KBM-7 (cell line): Measurements from ENCODE around the gene PVALEF.

Experiments
- DNase-seq: peaks from one replicate; pipeline ENCODE4 v3.0.0-alpha.2; 2015
- in situ Hi-C: fragments of 300-500 bp; cut with MboI; formaldehyde crosslinking; loops from 2 replicates; pipeline ENCODE4 v1.14.3; 2020; ENCODE audit warnings: low sequenced_read_pairs, low pct_unique_long_range_greater_than_20kb, mixed read lengths

Gene PVALEF

DNA sequence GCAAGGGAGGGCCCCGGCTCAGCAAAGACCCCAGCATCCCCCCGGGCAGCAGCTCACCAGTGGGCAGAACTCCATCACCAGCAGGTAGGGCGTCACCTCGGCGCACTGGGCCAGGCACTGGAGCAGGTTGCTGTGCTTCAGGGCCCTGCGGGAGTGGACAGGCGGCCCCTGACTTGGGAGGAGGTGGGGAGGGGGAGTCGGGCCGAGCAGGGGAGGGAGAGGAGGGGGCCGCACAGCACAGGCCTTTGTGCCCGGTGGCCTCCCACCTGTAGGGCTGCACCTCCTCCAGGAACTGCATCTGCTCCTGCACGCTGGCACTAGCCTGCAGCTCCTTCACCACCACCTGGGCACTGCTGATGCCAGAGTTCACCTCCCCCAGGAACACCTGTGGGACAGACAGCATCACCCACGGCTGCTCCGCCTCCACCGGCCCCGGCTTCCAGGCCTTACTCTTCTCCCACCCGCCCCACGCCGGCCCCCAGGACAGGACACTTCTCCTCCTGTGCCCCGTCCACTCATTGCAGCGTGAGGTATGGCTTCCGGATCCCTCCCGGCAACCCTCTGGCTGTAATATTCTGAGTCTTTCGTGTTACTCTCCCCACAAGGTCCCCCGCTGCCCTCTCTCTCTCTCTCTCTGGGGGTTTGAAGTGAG lies 37.7 kb upstream of the PVALEF start:
- DNase-seq = no peak
- in situ Hi-C loops = no loop called here

DNA sequence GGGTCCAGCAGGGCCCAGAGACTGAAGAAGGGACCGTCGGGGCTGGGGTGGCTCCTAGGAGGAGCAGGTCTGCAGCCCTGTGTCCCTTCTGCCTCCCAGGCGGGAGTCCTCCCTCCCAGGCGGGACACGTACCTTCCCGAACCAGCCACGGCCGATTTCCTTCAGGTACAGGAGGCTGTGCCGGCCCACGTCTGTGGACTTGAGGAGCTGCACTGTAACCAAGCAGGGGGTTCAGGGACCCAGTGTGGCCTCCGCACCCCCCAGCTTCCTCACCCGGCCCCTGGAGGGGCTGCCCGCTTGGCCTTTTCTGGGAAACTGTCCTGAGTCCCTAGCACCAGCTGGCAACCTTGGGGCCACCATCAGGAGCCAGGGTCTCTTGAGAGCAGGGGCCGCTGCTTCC lies 37.0 kb upstream of the PVALEF start:
- DNase-seq = no peak
- in situ Hi-C loops = no loop called here

DNA sequence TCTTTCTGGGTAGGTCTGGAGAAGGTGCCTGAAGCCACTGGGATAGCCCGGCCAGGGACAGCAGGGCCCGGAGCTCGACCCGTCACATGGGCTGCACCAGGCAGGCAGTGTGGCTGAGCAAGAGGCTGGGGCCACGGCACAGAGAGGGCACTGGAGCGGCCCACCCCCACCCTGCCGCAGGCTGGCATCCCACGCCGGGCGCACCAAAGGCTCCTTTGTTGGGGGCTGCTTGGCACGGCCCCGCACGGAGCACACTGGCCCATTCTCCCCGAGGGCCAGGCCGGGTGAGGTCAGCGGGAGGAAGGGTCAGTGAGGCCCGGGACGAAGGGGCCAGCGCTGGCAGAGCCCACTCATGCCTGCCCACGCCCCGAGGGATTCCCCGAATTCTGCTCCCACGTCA lies 36.5 kb upstream of the PVALEF start:
- no peak for DNase-seq
- in situ Hi-C loops = no loop called here

- DNase-seq = no peak
- in situ Hi-C loops = no loop called here
Observed at GRCh38 chr17:81129289-81129688, 36.0 kb upstream of the PVALEF start.

GRCh38 chr17:81129711-81130367 lies 35.5 kb upstream of the PVALEF start:
- in situ Hi-C loops = no loop called here
- no peak for DNase-seq

DNA sequence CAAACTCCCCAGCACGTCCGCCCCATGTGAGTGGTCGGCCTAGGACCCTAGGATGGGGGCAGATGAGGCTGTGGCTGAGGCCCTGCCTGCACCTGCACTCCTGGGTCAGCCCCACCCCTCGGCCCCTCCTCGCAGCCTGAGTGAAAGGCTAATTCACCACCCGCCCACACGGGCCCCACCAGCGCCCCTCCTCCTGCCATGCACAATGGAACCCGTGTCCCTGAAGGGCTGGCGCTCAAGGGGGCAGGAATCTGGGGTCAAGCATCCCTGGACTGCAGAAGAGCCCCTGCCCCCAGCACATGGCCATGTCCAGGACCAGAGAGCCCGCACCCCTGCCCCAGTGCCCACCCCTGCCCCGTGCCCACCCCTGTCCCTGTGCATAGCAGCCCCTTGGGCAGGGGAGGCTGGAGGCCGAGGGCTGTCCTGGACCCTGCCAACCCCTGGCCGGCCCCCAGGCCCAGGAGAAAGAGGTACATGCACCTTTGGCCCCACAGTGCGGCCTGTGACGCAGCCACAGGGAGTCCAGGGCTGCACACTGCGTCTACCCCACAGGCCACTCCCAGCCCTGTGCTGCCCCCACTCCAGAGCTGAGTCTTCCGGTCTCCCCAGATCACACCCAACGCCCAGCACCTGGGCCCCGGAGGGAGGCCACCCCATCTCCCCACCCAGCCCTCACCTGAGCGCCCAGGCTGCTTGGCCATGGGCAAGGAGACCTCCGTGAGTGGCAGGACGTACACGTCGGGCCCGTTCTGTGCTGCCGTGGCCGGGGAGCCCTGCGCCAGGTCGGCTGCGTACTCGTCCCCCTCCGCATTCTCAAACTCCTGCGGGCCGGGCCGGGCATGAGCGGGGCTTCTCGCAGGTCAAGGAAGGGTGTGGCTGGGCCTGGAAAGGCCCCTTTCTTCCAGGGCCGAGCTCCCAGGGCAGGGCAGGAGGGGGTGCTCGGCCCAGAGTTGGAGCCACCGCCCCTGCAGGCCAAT lies 34.6 kb upstream of the PVALEF start:
- DNase-seq = no peak
- in situ Hi-C loops = no loop called here

- in situ Hi-C loops = no loop called here
- no peak for DNase-seq
Observed at GRCh38 chr17:81131486-81132196, 33.7 kb upstream of the PVALEF start.

- DNase-seq = no peak
- in situ Hi-C loops = no loop called here
Observed at GRCh38 chr17:81132197-81132540, 33.1 kb upstream of the PVALEF start.

- in situ Hi-C loops = no loop called here
- DNase-seq = no peak
Observed at GRCh38 chr17:81132770-81133723, 32.3 kb upstream of the PVALEF start.

- in situ Hi-C loops = no loop called here
- no peak for DNase-seq
Observed at GRCh38 chr17:81134064-81134781, 31.1 kb upstream of the PVALEF start.

GRCh38 chr17:81135505-81136278 lies 29.6 kb upstream of the PVALEF start:
- in situ Hi-C loops = no loop called here
- DNase-seq = no peak

- no peak for DNase-seq
- in situ Hi-C loops = no loop called here
Observed at GRCh38 chr17:81136366-81136765, 28.9 kb upstream of the PVALEF start.

DNA sequence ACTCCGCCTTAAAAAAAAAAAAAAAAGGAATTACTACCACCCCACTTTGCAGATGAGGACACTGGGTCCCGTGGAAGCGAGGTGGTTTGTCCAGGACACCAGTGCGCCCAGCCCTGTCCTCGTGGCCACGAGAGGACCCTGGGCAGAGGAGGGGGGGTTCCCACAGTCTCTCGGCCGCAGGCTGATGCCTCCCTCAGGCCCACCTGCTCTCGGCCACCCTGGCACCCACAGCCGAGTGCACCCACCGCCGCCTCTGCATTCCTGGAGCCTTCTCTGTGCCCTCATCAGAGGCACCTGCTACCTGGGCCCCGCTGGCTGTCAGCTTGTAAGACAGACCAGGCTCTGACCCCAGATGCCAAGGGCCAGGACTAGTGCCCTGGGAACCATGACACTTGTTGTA lies 28.1 kb upstream of the PVALEF start:
- in situ Hi-C loops = no loop called here

DNA sequence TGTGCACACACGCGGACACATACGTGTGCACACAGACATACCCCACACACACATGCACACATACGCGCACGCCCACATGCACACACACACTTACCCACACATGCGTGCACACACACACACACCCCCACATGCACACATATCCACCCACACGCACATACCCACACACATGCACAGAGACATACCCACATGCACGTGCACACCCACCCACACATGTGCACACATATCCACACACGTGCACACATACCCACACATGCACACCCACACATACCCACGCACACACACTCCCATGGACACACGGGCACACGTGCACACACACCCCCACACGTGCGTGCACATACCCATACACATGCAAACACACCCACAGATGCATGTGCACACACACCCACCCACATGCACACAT lies 27.2 kb upstream of the PVALEF start:
- in situ Hi-C loops = no loop called here
- DNase-seq = no peak

More for the DNA sequence above, 28.1 kb upstream of the PVALEF start:
- DNase-seq = no peak

- DNase-seq = no peak
- in situ Hi-C loops = no loop called here
Observed at GRCh38 chr17:81138500-81138899, 26.8 kb upstream of the PVALEF start.

GRCh38 chr17:81139428-81139827 lies 25.9 kb upstream of the PVALEF start:
- DNase-seq = no peak
- in situ Hi-C loops = no loop called here

GRCh38 chr17:81140018-81140417 lies 25.3 kb upstream of the PVALEF start:
- no peak for DNase-seq
- in situ Hi-C loops = no loop called here
